ENCODE results near the gene CD300LG.
"Not testable (repeated sequence)": the region's sequence is repeated elsewhere in the genome, so short reads cannot be mapped to it uniquely, and the experiment has no call there.

The CD300LG gene

DNA sequence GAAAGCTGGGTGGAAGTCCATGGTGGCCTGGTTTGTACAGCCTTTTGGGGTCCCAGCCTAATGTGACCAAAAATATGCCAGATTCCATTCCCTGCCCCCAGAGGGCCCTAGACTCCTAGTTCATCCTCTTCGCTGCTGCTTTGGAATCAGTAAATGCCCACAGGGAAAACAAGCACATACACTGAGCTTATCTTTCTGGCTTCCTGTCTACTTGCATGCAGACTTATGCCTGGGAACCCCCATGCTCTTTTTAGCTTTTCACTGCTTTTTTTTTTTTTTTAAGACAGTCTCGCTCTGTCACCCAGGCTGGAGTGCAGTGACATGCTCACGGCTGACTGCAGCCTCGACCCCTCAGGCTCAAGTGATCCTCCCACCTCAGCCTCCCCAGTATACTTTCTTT lies 6.2 kb upstream of the CD300LG start:
- Histone ChIP-seq H3K27ac (ENCODE audit: low read depth, low read length) (no peak overlapping the region), H3K27me3 (ENCODE audit: control insufficient read depth, insufficient read depth, low read length) (no peaks in the 10 kb centered on the region), H3K4me3 (ENCODE audit: low read depth, low read length) (no peak overlapping the region), H3K4me1 (ENCODE audit: control insufficient read depth, insufficient read depth, low read length) (0 out of 2 replicates have a peak, but pooled peaks cover under 1% of the 10 kb centered on the region), H3K36me3 (ENCODE audit: control insufficient read depth, insufficient read depth, low read length) (no peaks in the 10 kb centered on the region), H3K9ac (ENCODE audit: low read length) (no peak overlapping the region), H3K9me3 (ENCODE audit: control insufficient read depth, insufficient read depth, low read depth, low read length) (no peaks in the 10 kb centered on the region)

DNA sequence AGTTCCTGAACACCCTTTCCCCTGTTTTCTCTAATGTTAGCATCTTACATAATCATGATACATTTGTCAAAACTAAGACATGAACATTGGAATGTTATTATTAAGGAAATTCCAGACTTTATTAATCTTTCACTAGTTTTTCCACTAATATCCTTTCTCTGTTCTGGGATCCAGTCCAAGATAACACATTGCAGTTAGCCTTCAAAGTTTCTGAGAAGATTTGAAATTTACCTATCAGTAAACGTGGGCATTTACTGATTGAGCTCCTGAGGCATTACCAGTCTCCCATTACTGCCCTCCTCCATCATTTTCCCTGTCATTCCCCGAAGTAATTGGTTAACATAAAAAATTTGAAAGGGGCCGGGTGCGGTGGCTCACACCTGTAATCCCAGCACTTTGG lies 5.7 kb upstream of the CD300LG start:
- no peaks in the 10 kb centered on the region for H3K27me3 ChIP-seq (ENCODE audit: control insufficient read depth, insufficient read depth, low read length)
- H3K4me1 ChIP-seq (ENCODE audit: control insufficient read depth, insufficient read depth, low read length): 0 out of 2 replicates have a peak, but pooled peaks cover 3% of the 10 kb centered on the region
- H3K27ac ChIP-seq (ENCODE audit: low read depth, low read length): no peak overlapping the region
- no peak overlapping the region for H3K9ac ChIP-seq (ENCODE audit: low read length)
- H3K36me3 ChIP-seq (ENCODE audit: control insufficient read depth, insufficient read depth, low read length): no peaks in the 10 kb centered on the region
- H3K9me3 ChIP-seq (ENCODE audit: control insufficient read depth, insufficient read depth, low read depth, low read length): no peaks in the 10 kb centered on the region
- no peak overlapping the region for H3K4me3 ChIP-seq (ENCODE audit: low read depth, low read length)

DNA sequence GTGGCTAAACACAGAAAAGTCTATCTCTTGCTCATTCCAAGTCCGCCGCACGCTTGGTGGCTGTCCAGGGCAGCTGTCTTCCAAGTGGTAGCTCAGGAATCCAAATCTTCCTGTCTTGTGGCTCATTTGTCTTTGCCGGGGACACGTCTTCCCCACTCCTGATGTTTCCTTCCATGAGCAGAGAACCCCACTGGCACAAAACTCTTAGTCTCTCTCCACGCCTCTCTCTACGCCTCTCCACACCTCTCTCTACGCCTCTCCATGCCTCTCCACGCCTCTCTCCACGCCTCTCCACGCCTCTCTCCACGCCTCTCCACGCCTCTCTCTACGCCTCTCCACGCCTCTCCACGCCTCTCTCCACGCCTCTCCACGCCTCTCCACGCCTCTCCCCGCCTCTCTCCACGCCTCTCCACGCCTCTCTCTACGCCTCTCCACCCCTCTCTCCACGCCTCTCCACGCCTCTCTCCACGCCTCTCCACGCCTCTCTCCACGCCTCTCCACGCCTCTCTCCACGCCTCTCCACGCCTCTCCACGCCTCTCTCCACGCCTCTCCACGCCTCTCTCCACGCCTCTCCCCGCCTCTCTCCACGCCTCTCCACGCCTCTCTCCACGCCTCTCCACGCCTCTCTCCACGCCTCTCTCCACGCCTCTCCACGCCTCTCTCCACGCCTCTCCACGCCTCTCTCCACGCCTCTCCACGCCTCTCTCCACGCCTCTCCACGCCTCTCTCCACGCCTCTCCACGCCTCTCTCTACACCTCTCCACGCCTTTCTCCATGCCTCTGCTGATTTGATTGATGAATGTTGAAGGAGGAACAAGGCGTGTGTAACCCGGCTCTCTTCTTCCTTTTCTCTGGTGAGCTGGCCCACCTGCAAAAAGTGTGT lies 4.6 kb upstream of the CD300LG start:
- not testable (repeated sequence) for H3K4me3 ChIP-seq (ENCODE audit: low read depth, low read length); H3K27ac ChIP-seq (ENCODE audit: low read depth, low read length); H3K9ac ChIP-seq (ENCODE audit: low read length); H3K9me3 ChIP-seq (ENCODE audit: control insufficient read depth, insufficient read depth, low read depth, low read length); H3K27me3 ChIP-seq (ENCODE audit: control insufficient read depth, insufficient read depth, low read length); H3K36me3 ChIP-seq (ENCODE audit: control insufficient read depth, insufficient read depth, low read length)
- peaks cover 10% of the 10 kb centered on the region for H3K4me1 ChIP-seq (ENCODE audit: control insufficient read depth, insufficient read depth, low read length)

DNA sequence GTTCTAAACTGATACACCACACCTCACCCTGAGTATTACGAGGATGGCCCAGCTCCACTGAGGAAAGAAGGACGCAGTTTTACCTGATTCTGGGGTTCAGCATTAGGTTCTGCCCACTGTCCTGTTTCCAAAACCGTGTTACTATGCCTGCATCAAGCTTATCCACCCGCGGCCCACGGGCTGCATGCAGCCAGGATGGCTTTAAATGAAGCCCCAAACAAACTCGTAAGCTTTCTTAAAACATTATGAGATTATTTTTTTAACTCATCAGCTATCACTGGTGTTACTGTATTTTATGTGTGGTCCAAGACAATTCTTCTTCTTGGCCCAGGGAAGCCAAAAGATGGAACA lies 4.0 kb upstream of the CD300LG start:
- H3K4me3 ChIP-seq (ENCODE audit: low read depth, low read length): no peak overlapping the region
- H3K9ac ChIP-seq (ENCODE audit: low read length): no peak overlapping the region
- H3K9me3 ChIP-seq (ENCODE audit: control insufficient read depth, insufficient read depth, low read depth, low read length): no peaks in the 10 kb centered on the region
- no peak overlapping the region for H3K27ac ChIP-seq (ENCODE audit: low read depth, low read length)
- no peaks in the 10 kb centered on the region for H3K36me3 ChIP-seq (ENCODE audit: control insufficient read depth, insufficient read depth, low read length)
- H3K4me1 ChIP-seq (ENCODE audit: control insufficient read depth, insufficient read depth, low read length): peaks cover 10% of the 10 kb centered on the region
- no peaks in the 10 kb centered on the region for H3K27me3 ChIP-seq (ENCODE audit: control insufficient read depth, insufficient read depth, low read length)

DNA sequence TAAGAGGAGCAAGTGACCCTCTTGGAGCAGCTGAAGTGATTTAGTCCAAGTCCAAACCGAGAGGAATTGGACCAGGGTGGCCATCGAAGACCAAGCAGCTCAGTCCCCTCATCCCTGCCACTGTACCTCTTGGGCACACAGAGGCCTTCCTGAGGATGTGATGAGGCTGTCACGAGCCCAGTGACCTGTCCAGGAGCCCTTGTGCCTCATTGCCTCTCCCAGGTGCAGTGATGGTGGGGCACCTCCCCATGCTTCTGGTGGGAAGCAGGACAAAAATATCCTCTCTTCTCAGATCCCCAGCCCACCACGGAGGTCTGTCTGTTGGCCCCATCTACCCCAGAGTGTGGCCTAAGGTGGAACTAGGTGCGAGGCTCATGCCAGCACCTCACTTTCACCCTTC lies 2.7 kb upstream of the CD300LG start:
- no peaks in the 10 kb centered on the region for H3K36me3 ChIP-seq (ENCODE audit: control insufficient read depth, insufficient read depth, low read length)
- no peak overlapping the region for H3K9ac ChIP-seq (ENCODE audit: low read length)
- no peaks in the 10 kb centered on the region for H3K9me3 ChIP-seq (ENCODE audit: control insufficient read depth, insufficient read depth, low read depth, low read length)
- no peak overlapping the region for H3K27ac ChIP-seq (ENCODE audit: low read depth, low read length)
- no peak overlapping the region for H3K4me3 ChIP-seq (ENCODE audit: low read depth, low read length)
- H3K4me1 ChIP-seq (ENCODE audit: control insufficient read depth, insufficient read depth, low read length): peaks cover 10% of the 10 kb centered on the region
- 0 out of 2 replicates have a peak, but pooled peaks cover 8% of the 10 kb centered on the region for H3K27me3 ChIP-seq (ENCODE audit: control insufficient read depth, insufficient read depth, low read length)

DNA sequence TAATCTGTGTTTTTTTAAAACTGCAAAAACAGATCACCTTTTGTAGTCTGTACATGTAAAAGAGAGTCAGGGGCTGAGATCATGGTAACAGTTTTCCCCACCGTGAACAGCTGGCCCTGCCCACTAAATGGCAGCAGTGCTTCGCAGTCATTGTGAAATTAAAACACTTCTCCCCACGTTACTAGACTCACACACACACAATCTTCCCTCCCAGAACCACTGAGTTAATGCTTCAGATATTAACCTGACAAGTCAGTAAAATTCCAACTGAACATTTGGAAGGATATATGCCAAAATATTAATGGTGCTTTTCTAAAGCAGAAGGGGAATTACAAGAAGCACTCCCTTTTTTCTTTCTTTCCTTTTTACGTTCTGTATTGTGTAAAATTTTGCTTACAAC lies 1.2 kb upstream of the CD300LG start:
- H3K27me3 ChIP-seq (ENCODE audit: control insufficient read depth, insufficient read depth, low read length): 0 out of 2 replicates have a peak, but pooled peaks cover 8% of the 10 kb centered on the region
- H3K9me3 ChIP-seq (ENCODE audit: control insufficient read depth, insufficient read depth, low read depth, low read length): no peaks in the 10 kb centered on the region

DNA sequence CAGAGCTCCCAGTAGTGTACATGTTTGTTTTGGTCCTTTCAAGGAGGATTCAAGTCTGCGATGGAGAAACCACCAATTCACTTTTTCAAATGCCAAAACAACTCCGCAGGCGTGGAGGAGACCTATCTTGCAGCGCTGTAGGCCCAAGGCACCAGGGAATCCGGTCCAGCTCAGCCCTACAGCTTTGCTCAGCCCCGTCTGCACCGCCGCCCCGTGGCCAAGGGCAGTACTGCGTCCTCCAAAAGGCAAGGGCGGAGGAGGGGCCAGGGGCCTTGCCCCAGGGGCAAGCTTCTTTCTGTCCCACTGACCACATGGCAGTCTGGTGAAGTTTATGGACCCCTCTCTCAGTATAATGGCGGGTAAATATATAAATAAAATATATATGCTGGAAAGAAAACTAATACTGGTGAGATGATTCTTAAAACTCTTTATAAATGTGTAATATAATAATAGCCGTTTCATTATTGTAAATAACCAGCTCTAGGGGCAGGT lies 709 bp upstream of the CD300LG start:
- H3K27ac ChIP-seq (ENCODE audit: low read depth, low read length): no peak overlapping the region
- H3K27me3 ChIP-seq (ENCODE audit: control insufficient read depth, insufficient read depth, low read length): 0 out of 2 replicates have a peak, but pooled peaks cover 8% of the 10 kb centered on the region
- H3K9me3 ChIP-seq (ENCODE audit: control insufficient read depth, insufficient read depth, low read depth, low read length): no peaks in the 10 kb centered on the region
- H3K36me3 ChIP-seq (ENCODE audit: control insufficient read depth, insufficient read depth, low read length): no peaks in the 10 kb centered on the region
- peaks cover 10% of the 10 kb centered on the region for H3K4me1 ChIP-seq (ENCODE audit: control insufficient read depth, insufficient read depth, low read length)
- no peak overlapping the region for H3K9ac ChIP-seq (ENCODE audit: low read length)
- no peak overlapping the region for H3K4me3 ChIP-seq (ENCODE audit: low read depth, low read length)

More for the DNA sequence above, 1.2 kb upstream of the CD300LG start:
- Histone ChIP-seq H3K4me1 (ENCODE audit: control insufficient read depth, insufficient read depth, low read length) (peaks cover 10% of the 10 kb centered on the region), H3K4me3 (ENCODE audit: low read depth, low read length) (no peak overlapping the region), H3K9ac (ENCODE audit: low read length) (no peak overlapping the region), H3K36me3 (ENCODE audit: control insufficient read depth, insufficient read depth, low read length) (no peaks in the 10 kb centered on the region), H3K27ac (ENCODE audit: low read depth, low read length) (no peak overlapping the region)

DNA sequence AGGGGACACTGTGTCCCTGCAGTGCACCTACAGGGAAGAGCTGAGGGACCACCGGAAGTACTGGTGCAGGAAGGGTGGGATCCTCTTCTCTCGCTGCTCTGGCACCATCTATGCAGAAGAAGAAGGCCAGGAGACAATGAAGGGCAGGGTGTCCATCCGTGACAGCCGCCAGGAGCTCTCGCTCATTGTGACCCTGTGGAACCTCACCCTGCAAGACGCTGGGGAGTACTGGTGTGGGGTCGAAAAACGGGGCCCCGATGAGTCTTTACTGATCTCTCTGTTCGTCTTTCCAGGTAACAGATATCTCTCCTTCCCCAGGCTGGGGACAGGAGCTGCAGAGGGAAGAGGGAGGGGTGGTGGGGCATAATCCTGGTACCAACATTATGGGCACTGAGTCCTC lies 1.6 kb downstream of the CD300LG start:
- Histone ChIP-seq H3K4me1 (ENCODE audit: control insufficient read depth, insufficient read depth, low read length) (peaks cover 10% of the 10 kb centered on the region), H3K9ac (ENCODE audit: low read length) (no peak overlapping the region), H3K9me3 (ENCODE audit: control insufficient read depth, insufficient read depth, low read depth, low read length) (no peaks in the 10 kb centered on the region), H3K4me3 (ENCODE audit: low read depth, low read length) (no peak overlapping the region), H3K36me3 (ENCODE audit: control insufficient read depth, insufficient read depth, low read length) (no peaks in the 10 kb centered on the region), H3K27me3 (ENCODE audit: control insufficient read depth, insufficient read depth, low read length) (peaks cover 8% of the 10 kb centered on the region; the same call in 1 of the 2 replicates), H3K27ac (ENCODE audit: low read depth, low read length) (no peak overlapping the region)

DNA sequence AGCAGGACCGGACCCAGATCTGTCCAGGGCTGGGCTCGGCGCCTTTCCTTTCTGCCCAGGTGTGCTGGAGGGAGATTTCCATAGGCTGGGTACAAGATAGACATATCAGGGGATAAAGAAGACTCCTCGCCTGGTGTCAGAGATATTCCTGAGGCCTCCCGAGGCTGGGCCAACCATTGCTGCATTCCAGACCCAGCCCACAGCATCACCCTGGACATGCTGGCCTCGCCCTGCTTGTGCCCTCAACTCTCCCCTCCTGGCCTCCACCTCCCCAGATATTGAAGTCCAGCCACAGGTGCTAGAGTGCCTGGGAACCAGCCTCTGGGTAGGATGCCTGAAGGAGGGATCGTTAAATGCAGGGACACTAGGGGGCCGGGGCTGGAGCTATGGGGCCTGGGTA lies 2.1 kb downstream of the CD300LG start:
- H3K36me3 ChIP-seq (ENCODE audit: control insufficient read depth, insufficient read depth, low read length): no peaks in the 10 kb centered on the region
- no peaks in the 10 kb centered on the region for H3K9me3 ChIP-seq (ENCODE audit: control insufficient read depth, insufficient read depth, low read depth, low read length)
- peaks cover 8% of the 10 kb centered on the region; the same call in 1 of the 2 replicates for H3K27me3 ChIP-seq (ENCODE audit: control insufficient read depth, insufficient read depth, low read length)
- H3K4me3 ChIP-seq (ENCODE audit: low read depth, low read length): no peak overlapping the region
- no peak overlapping the region for H3K27ac ChIP-seq (ENCODE audit: low read depth, low read length)
- peaks cover 10% of the 10 kb centered on the region for H3K4me1 ChIP-seq (ENCODE audit: control insufficient read depth, insufficient read depth, low read length)
- no peak overlapping the region for H3K9ac ChIP-seq (ENCODE audit: low read length)

DNA sequence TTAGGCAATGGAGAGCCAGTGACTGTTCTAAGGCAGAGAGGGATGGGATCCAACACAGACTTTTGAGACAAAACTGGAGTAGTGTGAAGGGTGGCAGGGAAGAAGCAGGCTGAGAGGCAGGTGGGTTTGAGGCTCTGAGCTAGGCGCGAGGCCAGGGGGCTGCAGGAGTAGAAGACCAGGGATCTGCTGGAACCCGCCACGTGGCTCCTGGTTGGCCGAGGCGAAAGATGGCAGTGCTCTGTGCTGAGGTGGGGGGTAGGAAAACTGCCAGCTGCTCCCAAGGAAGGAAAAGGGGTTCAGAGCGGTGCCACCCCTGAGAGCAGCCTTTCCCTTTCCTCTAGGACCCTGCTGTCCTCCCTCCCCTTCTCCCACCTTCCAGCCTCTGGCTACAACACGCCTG lies 5.6 kb downstream of the CD300LG start:
- Histone ChIP-seq H3K4me3 (ENCODE audit: low read depth, low read length) (no peak overlapping the region), H3K4me1 (ENCODE audit: control insufficient read depth, insufficient read depth, low read length) (no peaks in the 10 kb centered on the region), H3K27me3 (ENCODE audit: control insufficient read depth, insufficient read depth, low read length) (peaks cover 8% of the 10 kb centered on the region; the same call in 1 of the 2 replicates), H3K9ac (ENCODE audit: low read length) (no peak overlapping the region), H3K27ac (ENCODE audit: low read depth, low read length) (no peak overlapping the region), H3K9me3 (ENCODE audit: control insufficient read depth, insufficient read depth, low read depth, low read length) (no peaks in the 10 kb centered on the region), H3K36me3 (ENCODE audit: control insufficient read depth, insufficient read depth, low read length) (no peaks in the 10 kb centered on the region)

DNA sequence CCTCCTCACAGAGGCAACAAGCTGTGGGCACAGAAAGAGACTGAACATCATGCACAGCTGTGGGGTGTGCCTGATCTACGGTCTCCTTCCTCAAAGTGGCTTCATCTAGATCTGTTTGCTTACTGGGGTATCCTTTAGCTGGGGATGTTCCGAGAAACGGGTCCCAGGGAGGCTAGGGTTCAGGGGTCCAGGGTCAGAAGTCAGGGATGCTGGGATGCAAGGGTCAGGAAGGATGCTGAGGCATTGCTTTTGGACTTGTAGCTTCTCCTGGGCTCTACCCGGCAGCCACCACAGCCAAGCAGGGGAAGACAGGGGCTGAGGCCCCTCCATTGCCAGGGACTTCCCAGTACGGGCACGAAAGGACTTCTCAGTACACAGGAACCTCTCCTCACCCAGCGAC lies 6.6 kb downstream of the CD300LG start:
- Histone ChIP-seq H3K4me1 (ENCODE audit: control insufficient read depth, insufficient read depth, low read length) (peaks cover 5% of the 10 kb centered on the region; the same call in 1 of the 2 replicates), H3K27ac (ENCODE audit: low read depth, low read length) (no peak overlapping the region), H3K36me3 (ENCODE audit: control insufficient read depth, insufficient read depth, low read length) (no peaks in the 10 kb centered on the region), H3K27me3 (ENCODE audit: control insufficient read depth, insufficient read depth, low read length) (peaks cover 4% of the 10 kb centered on the region; the same call in 1 of the 2 replicates), H3K9ac (ENCODE audit: low read length) (no peak overlapping the region), H3K4me3 (ENCODE audit: low read depth, low read length) (no peak overlapping the region), H3K9me3 (ENCODE audit: control insufficient read depth, insufficient read depth, low read depth, low read length) (no peaks in the 10 kb centered on the region)

Data from HUES6 (cell line).